Sigmoid colon (tissue), 4 donors: Measurements from ENCODE around the gene KIAA0513.

ENCODE experiments used
- EP300 ChIP-seq, 4 donors: sonication (generic); formaldehyde crosslinking; IDR thresholded peaks; one replicate each; pipeline ENCODE4 v1.6.1; 2017; ENCODE audit warnings: antibody characterized with exemption in 4 of 4
- POLR2A ChIP-seq, 2 donors: fragments of 450-650 bp; IDR thresholded peaks; one replicate each; pipeline ENCODE4 v1.6.1; 2016; ENCODE audit warnings: antibody characterized with exemption in 2 of 2, mild to moderate bottlenecking in 2 of 2, moderate library complexity in 2 of 2
- POLR2AphosphoS5 ChIP-seq, 4 donors: sonication (generic); formaldehyde crosslinking; IDR thresholded peaks; one replicate each; pipeline ENCODE4 v1.6.1; 2017; ENCODE audit warnings: antibody characterized with exemption in 4 of 4
- TF ChIP-seq, protein P1 (sequence below), 4 experiments: fragments of 450-650 bp in 3 of 4; fragments of 200-600 bp in 1 of 4; IDR thresholded peaks; one replicate each; pipeline ENCODE4 v1.5.1; 2016 to 2019; ENCODE audit warnings: antibody characterized with exemption in 4 of 4, mild to moderate bottlenecking in 3 of 4, moderate library complexity in 2 of 4

DNA sequence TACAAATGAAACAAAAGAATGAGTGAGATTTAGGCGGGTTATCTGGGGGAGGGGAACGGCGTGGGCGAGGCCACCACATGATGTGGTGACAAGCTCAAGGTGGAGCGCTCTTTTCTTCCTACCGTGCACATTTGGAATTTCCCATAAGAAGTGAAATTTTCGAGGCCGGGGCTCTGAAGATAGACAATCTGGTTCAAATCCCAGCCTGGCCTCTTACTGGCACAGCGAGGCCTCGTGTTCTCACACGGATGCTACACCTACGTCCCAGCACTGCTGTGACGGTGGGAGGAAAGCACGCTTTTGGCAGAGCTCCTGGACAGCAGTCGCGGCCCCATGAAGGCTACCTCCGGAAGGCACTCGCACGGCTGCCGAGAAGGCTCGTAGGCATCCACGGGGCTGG, 41.5 kb upstream of the KIAA0513 start:
- TF ChIP-seq, protein P1, sequence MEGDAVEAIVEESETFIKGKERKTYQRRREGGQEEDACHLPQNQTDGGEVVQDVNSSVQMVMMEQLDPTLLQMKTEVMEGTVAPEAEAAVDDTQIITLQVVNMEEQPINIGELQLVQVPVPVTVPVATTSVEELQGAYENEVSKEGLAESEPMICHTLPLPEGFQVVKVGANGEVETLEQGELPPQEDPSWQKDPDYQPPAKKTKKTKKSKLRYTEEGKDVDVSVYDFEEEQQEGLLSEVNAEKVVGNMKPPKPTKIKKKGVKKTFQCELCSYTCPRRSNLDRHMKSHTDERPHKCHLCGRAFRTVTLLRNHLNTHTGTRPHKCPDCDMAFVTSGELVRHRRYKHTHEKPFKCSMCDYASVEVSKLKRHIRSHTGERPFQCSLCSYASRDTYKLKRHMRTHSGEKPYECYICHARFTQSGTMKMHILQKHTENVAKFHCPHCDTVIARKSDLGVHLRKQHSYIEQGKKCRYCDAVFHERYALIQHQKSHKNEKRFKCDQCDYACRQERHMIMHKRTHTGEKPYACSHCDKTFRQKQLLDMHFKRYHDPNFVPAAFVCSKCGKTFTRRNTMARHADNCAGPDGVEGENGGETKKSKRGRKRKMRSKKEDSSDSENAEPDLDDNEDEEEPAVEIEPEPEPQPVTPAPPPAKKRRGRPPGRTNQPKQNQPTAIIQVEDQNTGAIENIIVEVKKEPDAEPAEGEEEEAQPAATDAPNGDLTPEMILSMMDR (IDR thresholded peaks at IDR 0.05) = no peak
- TF ChIP-seq POLR2AphosphoS5 (IDR thresholded peaks at IDR 0.05) (no peak), POLR2A (IDR thresholded peaks at IDR 0.05) (no peak), EP300 (IDR thresholded peaks at IDR 0.05) (no peak)
